GM19035 (cell line): Measurements from ENCODE around the gene CORIN.

Experiments
- ATAC-seq: cut with Tn5 transposase; IDR thresholded peaks from one replicate; pipeline ENCODE4 v1.9.1; 2021; ENCODE audit not compliant: unreplicated experiment

CORIN gene

DNA sequence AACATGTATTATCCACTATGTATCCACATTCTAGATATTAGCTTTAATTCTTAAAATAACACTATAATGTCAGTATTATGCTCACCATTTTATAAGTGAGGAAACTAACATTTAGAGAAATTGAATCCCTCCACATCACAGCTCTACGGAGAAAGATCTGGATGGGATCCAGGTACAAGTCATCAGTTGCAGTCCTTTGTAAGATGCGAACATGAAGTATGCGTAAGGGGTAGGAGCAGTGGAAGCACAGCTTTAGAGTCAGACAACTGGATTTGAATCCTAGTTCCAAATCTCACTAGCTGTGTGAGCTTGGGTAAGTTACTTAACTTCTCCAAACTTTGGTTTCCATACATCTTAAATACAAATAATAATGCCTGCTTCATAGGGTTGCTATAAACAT lies 190.3 kb downstream of the CORIN start:
- ATAC-seq: no peak

DNA sequence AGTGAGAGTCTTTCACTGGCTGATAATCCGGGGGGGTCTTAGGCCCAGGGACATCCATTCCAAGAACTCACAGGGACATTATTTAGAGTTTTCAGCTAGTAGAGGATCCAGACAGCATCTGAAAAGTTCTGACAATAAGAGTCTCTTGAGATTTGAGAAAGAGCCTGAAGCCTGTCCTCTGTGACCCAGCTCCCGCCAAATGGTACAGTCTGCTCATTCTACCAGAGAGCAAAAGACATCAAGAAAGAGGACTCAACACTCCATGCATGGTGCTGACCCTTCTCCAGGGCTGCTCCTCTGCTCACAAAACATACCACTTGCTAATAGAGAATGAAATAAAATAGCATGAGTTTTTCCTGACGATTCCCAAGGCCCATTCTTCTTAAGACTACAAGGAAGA lies 190.8 kb downstream of the CORIN start:
- no peak for ATAC-seq

DNA sequence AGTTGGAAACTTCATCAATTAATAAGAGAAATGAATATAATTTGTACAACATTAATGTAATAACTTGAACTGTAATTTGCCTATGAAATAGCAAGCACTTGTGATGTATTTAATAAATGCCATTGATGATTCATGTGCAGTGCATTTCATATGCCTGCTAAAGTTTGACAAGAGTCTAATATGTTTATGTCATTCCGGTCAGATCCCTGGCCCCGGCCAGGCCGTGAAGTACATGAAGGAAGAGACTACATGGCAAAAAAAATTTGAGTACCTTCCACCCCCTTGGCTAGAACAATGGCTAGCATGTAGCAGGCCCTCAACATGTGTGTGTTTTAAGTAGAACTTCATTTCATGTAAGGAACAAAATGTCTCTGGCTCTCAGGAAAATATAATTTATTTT lies 191.5 kb downstream of the CORIN start:
- no peak for ATAC-seq

DNA sequence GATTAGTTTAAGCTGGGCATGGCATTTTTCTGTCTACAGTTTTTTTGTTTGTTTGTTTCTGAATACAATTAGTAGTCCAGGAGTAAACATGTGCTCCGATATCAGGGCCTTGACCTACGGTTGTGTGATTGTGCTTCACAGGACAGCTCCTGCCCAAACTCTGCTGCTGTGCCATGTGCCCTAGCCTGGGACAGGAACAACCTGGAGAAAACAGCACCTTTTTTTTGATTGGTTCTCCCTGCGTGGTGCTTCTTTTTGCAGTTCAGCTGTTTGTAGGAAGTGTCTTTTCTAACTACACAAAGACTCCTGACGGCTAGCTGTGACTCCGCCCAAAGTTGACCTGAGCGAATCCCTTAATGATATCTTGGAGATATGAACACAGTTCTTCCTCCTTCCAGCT lies 194.0 kb downstream of the CORIN start:
- ATAC-seq: no peak

GRCh38 chr4:47642985-47643760 lies 194.7 kb downstream of the CORIN start:
- ATAC-seq: no peak

GRCh38 chr4:47642191-47642830 lies 195.6 kb downstream of the CORIN start:
- ATAC-seq: no peak

GRCh38 chr4:47641755-47642154 lies 196.1 kb downstream of the CORIN start:
- no peak for ATAC-seq

DNA sequence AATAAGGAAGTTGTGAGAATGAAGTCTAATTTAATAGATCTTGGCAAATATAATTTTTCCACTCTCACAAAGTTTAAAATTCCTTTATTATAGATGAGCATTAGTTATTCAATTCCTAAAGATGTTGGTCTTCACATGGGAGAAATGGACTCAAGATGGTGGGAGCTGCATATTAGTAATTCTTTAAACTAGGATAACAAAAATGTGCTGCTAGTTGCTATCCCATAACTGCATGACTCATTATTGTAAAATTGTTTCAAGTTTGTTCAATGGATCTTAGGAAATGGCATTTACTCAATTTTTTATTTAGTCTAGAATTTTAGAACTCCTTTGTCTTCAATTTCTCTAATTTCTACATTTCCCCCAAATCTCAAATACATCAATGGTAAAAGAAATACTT lies 197.0 kb downstream of the CORIN start:
- ATAC-seq: no peak

DNA sequence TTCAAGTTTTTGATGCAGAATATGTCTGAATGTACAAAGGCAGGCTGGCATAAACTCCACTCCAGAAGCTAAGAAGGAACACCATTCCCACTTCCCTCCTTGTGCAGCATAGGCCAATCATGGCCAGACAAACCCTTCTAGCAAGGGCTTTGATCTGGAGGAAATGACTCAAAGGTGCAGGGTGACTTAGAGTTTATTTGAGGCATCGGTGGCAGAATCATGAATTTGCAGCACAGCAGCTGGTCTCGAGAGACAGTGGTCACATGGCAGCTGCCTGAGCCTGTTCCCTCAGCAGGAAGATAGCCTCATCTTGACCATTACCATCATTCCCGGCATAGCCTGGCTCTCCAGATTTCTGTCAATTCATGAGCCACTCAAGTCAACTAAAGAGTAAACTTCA lies 198.3 kb downstream of the CORIN start:
- no peak for ATAC-seq

- no peak for ATAC-seq
Measured at GRCh38 chr4:47631161-47631560, 206.7 kb downstream of the CORIN start.

DNA sequence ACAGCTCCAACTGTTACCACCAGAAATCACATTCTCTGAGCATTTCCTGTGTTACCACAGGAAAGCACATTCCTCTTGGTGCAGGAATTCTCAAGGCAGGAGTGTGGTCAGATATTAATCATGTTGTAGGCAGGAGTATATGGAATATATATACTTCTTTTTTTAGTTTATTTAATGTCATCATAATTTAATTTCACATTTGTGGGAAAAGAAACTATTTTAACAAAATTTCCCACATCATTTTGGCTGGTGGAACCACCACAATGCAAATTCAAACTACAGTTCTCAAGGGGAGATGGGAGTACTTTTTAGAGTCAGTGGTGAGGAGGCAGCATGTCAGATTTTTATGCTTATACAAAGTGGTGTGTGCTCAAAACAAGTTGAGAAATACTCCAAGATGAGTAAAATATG lies 213.8 kb downstream of the CORIN start:
- no peak for ATAC-seq

GRCh38 chr4:47621181-47621580 lies 216.7 kb downstream of the CORIN start:
- ATAC-seq: no peak

DNA sequence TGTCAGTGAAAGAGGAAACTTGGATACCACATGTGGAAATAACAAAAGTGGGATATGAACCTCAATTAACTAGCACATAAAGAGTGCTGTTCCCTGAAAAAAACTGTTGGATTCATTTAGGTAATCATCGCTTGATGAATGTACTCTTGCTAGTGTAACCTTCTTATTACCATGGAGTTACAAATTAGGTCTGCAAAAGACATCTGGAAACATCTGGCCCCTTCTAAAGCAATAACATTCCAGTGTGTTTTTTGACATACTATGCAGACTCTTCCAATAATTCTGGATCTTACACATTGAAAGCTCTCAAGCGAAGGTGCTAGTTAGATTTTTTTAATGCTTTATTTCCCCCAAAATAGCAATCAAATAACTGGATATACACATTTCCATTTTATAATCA lies 218.2 kb downstream of the CORIN start:
- ATAC-seq: no peak

DNA sequence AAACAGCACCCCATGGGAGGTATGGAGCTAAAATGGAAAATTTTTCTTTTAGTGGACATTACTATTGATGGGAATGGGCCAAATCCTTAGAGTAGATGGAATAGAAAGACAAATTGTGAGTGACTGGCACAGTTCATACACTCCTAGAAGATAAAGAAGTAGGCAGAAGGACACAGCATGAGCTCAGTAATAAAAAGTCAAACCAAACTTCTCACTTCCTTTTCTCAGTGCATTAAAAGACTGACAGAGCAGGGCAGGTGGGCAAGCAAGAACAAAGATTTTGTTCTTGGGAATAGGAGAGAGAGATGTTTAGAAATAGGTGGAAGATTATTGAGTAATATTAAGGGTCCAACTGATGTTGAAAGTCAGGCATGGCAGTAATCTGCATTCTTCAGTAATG lies 220.3 kb downstream of the CORIN start:
- ATAC-seq: peak; percentile 70

GRCh38 chr4:47615385-47615784 lies 222.5 kb downstream of the CORIN start:
- ATAC-seq: no peak

DNA sequence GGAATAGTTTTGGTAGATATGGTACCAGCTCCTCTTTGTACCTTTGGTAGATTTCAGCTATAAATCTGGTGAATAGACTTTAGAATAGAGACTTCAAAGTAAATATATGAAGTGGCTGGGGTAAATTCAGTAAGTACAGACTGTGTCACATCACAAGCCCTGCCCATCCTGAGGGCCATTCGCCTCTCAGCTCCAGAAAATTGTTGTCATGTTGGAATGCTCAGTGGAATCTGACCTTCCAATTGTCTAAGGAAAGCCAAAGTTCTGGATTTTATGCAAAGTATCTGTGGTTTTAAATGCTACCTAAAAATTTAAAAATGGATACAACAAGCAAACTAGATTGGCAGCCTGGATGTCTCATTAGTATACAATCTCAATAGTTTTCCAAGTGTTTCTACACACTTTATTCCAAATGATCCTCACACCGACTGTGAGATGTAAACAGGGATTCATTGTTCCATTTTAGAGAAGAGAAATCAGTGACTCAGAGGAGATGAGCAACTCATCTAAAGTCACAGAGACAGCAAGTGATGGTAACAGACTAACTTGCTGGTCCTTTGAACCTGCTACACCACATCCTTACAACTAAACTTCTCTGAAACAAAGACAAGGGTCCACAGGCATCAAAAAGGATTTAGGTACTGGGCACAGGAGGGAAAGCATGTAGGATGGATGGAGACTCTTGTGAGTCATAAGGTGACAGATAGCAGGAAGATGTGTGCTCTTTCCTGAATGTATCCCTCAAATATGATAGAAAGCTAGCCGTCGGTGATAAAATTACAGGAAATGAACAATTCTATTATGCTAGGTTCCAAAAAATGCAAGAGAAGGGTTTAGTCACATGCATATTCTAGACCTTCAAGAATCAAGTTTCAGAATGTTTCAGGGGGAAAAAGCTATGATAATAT lies 225.5 kb downstream of the CORIN start:
- ATAC-seq: no peak

GRCh38 chr4:47606482-47606881 lies 231.4 kb downstream of the CORIN start:
- no peak for ATAC-seq

- ATAC-seq: no peak
Measured at GRCh38 chr4:47598896-47599295, 239.0 kb downstream of the CORIN start.

- ATAC-seq: no peak
Measured at GRCh38 chr4:47598320-47598719, 239.5 kb downstream of the CORIN start.

GRCh38 chr4:47597696-47598095 lies 240.2 kb downstream of the CORIN start:
- no peak for ATAC-seq

- no peak for ATAC-seq
Measured at GRCh38 chr4:47590325-47590724, 247.5 kb downstream of the CORIN start.

DNA sequence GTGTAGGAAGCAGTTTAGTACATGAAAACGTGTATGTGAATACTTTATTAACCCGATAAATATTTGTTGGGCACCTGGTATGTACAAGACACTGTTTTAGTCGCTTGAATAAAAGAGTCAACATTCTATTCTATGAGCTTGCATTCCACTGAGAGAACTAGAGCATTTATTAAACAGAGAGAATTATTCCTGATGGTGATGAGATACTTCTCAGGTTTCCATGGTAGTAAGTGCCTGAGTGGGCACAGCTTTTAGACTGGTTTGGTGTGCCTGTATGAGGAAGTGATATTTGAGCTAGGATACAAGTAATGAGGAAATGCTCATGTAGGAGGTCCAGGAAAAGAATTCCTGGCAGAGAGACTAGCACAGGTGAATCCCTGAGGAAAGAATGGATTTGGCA lies 258.6 kb downstream of the CORIN start:
- no peak for ATAC-seq
